ENCODE measurements around the gene ORMDL1.
"Not testable (repeated sequence)": the region's sequence is repeated elsewhere in the genome, so short reads cannot be mapped to it uniquely, and the experiment has no call there.

The ORMDL1 gene

GRCh38 chr2:189770590-189771322 lies 13.4 kb downstream of the ORMDL1 start:
- FAIRE-seq, result no peak

- FAIRE-seq, result no peak
These were observed 20.1 kb downstream of the ORMDL1 start for GRCh38 chr2:189763908-189764661.

GRCh38 chr2:189762551-189763298 lies 21.4 kb downstream of the ORMDL1 start, which contains the start of gene OSGEPL1:
Gene OSGEPL1 (minus strand): TSS chr2:189762792. CDS start chr2:189761640, 1,152 bp downstream.
- no peak for FAIRE-seq

GRCh38 chr2:189762229-189762550 lies 21.9 kb downstream of the ORMDL1 start:
- no peak for FAIRE-seq

- not testable (repeated sequence) for FAIRE-seq
These were observed 24.0 kb downstream of the ORMDL1 start for GRCh38 chr2:189760154-189760553.

GRCh38 chr2:189756311-189756952 lies 27.7 kb downstream of the ORMDL1 start:
- FAIRE-seq, result no peak

- FAIRE-seq, result no peak
These were observed 33.0 kb downstream of the ORMDL1 start for GRCh38 chr2:189751080-189751658.

- FAIRE-seq, result no peak
These were observed 54.7 kb downstream of the ORMDL1 start for GRCh38 chr2:189729430-189729829.

GRCh38 chr2:189726849-189727248 lies 57.3 kb downstream of the ORMDL1 start:
- FAIRE-seq, result no peak

GRCh38 chr2:189726271-189726670 lies 57.9 kb downstream of the ORMDL1 start:
- no peak for FAIRE-seq

GRCh38 chr2:189723192-189723591 lies 60.9 kb downstream of the ORMDL1 start:
- no peak for FAIRE-seq
